Activated T-cell treated with anti-CD3 and anti-CD28 coated beads, Interleukin-2, amount 50 U/mL, for 4 hours (primary cell): ENCODE measurements around the gene NACA. TPM values are rescaled to one million over a fixed set of nuclear protein-coding genes. Genes with fewer than 3 reads are reported as not detected.
"Not testable (repeated sequence)": the region's sequence is repeated elsewhere in the genome, so short reads cannot be mapped to it uniquely, and the experiment has no call there.

ENCODE experiments used
- ATAC-seq, 2 donors: fragments of 200-7000 bp; cut with Tn5 transposase; one replicate each; pipeline ENCODE4 v1.10.0; 2021
- DNase-seq: peaks from one replicate; pipeline ENCODE4 v3.0.0-alpha.2; 2020
- H3K27me3 Mint-ChIP-seq: one replicate; pipeline ENCODE4 v1.8.0; 2021; ENCODE audit warnings: low read depth, mixed read lengths
- H3K36me3 Mint-ChIP-seq: one replicate; pipeline ENCODE4 v1.8.0; 2022; ENCODE audit warnings: mixed read lengths; ENCODE audit not compliant: insufficient read depth
- H3K4me1 Mint-ChIP-seq: one replicate; pipeline ENCODE4 v1.8.0; 2021; ENCODE audit warnings: low read depth, mixed read lengths
- H3K4me3 Mint-ChIP-seq: one replicate; pipeline ENCODE4 v1.8.0; 2021; ENCODE audit warnings: mild to moderate bottlenecking, moderate library complexity, mixed read lengths
- H3K9me3 Mint-ChIP-seq: one replicate; pipeline ENCODE4 v1.8.0; 2021; ENCODE audit warnings: mixed read lengths
- total RNA-seq, 3 donors: library from RNA; stranded (reverse); gene quantifications; one replicate each; pipeline ENCODE4 v1.2.1, GENCODE V29; 2021

NACA gene
- total RNA-seq, 3 donors from 2014 or later, result 1,078 to 1,189 (median 1,154) TPM

- ATAC-seq (peak; percentile 91 to 94), DNase-seq (peak; percentile 74)
- Mint-ChIP-seq H3K9me3 (no peaks in the 10 kb centered on the region), H3K4me1 (peaks cover 27% of the 10 kb centered on the region), H3K4me3 (peak within 1 kb of the TSS; percentile 96), H3K27me3 (no peaks in the 10 kb centered on the region), H3K36me3 (peaks cover 18% of the 10 kb centered on the region)
Measured at GRCh38 chr12:56751712-56752598, 26.9 kb upstream of the NACA start, which contains the start of gene PRIM1. Gene PRIM1 (minus strand): TSS chr12:56752323. CDS start chr12:56752298, 25 bp downstream.

- Mint-ChIP-seq H3K4me3 (peak overlapping the region; percentile 96), H3K36me3 (peaks cover 23% of the 10 kb centered on the region), H3K4me1 (peaks cover 27% of the 10 kb centered on the region)
- H3K27me3 Mint-ChIP-seq, ATAC-seq, DNase-seq, H3K9me3 Mint-ChIP-seq: not testable (repeated sequence)
Measured at GRCh38 chr12:56750596-56750995, 25.5 kb upstream of the NACA start.

GRCh38 chr12:56749853-56750252, 24.8 kb upstream of the NACA start:
- H3K4me3 Mint-ChIP-seq, result peak overlapping the region; percentile 49
- H3K27me3 Mint-ChIP-seq, result no peaks in the 10 kb centered on the region
- H3K9me3 Mint-ChIP-seq, result no peaks in the 10 kb centered on the region
- peaks cover 23% of the 10 kb centered on the region for H3K36me3 Mint-ChIP-seq
- no peak for ATAC-seq
- no peak for DNase-seq
- H3K4me1 Mint-ChIP-seq, result peaks cover 27% of the 10 kb centered on the region

- Mint-ChIP-seq H3K4me3 (no peak overlapping the region), H3K27me3 (no peaks in the 10 kb centered on the region), H3K9me3 (no peaks in the 10 kb centered on the region), H3K36me3 (peaks cover 26% of the 10 kb centered on the region), H3K4me1 (peaks cover 27% of the 10 kb centered on the region)
- DNase-seq (no peak), ATAC-seq (no peak)
Measured at GRCh38 chr12:56749359-56749758, 24.3 kb upstream of the NACA start.

- Mint-ChIP-seq H3K9me3 (no peaks in the 10 kb centered on the region), H3K27me3 (no peaks in the 10 kb centered on the region), H3K4me3 (no peak overlapping the region), H3K4me1 (peaks cover 13% of the 10 kb centered on the region), H3K36me3 (peaks cover 34% of the 10 kb centered on the region)
- ATAC-seq, result no peak
- DNase-seq, result no peak
Measured at GRCh38 chr12:56728139-56728861, 3.2 kb upstream of the NACA start.

- H3K4me3 Mint-ChIP-seq, result peak overlapping the region; percentile 99
- not testable (repeated sequence) for H3K9me3 Mint-ChIP-seq
Measured at GRCh38 chr12:56726196-56726675, 1.1 kb upstream of the NACA start.

GRCh38 chr12:56725723-56726102, 614 bp upstream of the NACA start:
- Mint-ChIP-seq H3K4me3 (peak overlapping the region; percentile 99), H3K27me3 (no peaks in the 10 kb centered on the region), H3K4me1 (peaks cover 38% of the 10 kb centered on the region), H3K9me3 (no peaks in the 10 kb centered on the region), H3K36me3 (peaks cover 42% of the 10 kb centered on the region)
- DNase-seq (no peak), ATAC-seq (no peak)

More at GRCh38 chr12:56726196-56726675, 1.1 kb upstream of the NACA start:
- H3K4me1 Mint-ChIP-seq, result peaks cover 33% of the 10 kb centered on the region
- not testable (repeated sequence) for H3K27me3 Mint-ChIP-seq, DNase-seq, ATAC-seq
- H3K36me3 Mint-ChIP-seq, result peaks cover 41% of the 10 kb centered on the region

GRCh38 chr12:56724701-56724971, 463 bp downstream of the NACA start:
- peaks cover 49% of the 10 kb centered on the region for H3K36me3 Mint-ChIP-seq
- no peak for ATAC-seq
- no peaks in the 10 kb centered on the region for H3K27me3 Mint-ChIP-seq

GRCh38 chr12:56723889-56724700, 1.0 kb downstream of the NACA start:
- ATAC-seq, result no peak
- DNase-seq, result no peak
- Mint-ChIP-seq H3K4me1 (peaks cover 54% of the 10 kb centered on the region), H3K36me3 (peaks cover 52% of the 10 kb centered on the region), H3K27me3 (no peaks in the 10 kb centered on the region), H3K9me3 (no peaks in the 10 kb centered on the region), H3K4me3 (peak overlapping the region; percentile 99)

More at GRCh38 chr12:56724701-56724971, 463 bp downstream of the NACA start:
- H3K4me3 Mint-ChIP-seq, result peak overlapping the region; percentile 99
- DNase-seq, result no peak
- no peaks in the 10 kb centered on the region for H3K9me3 Mint-ChIP-seq
- peaks cover 49% of the 10 kb centered on the region for H3K4me1 Mint-ChIP-seq

GRCh38 chr12:56723352-56723751, 1.7 kb downstream of the NACA start:
- Mint-ChIP-seq H3K27me3 (no peaks in the 10 kb centered on the region), H3K4me1 (peaks cover 60% of the 10 kb centered on the region), H3K36me3 (peaks cover 53% of the 10 kb centered on the region), H3K4me3 (peak overlapping the region; percentile 99), H3K9me3 (no peaks in the 10 kb centered on the region)
- no peak for DNase-seq
- ATAC-seq, result no peak

GRCh38 chr12:56722832-56723231, 2.3 kb downstream of the NACA start:
- Mint-ChIP-seq H3K4me1 (peaks cover 60% of the 10 kb centered on the region), H3K36me3 (peaks cover 53% of the 10 kb centered on the region), H3K27me3 (no peaks in the 10 kb centered on the region), H3K4me3 (peak overlapping the region; percentile 99), H3K9me3 (no peaks in the 10 kb centered on the region)
- no peak for DNase-seq
- ATAC-seq, result no peak

GRCh38 chr12:56721721-56722120, 3.4 kb downstream of the NACA start:
- no peak for DNase-seq
- Mint-ChIP-seq H3K27me3 (no peaks in the 10 kb centered on the region), H3K4me1 (peaks cover 64% of the 10 kb centered on the region), H3K4me3 (peak overlapping the region; percentile 99), H3K36me3 (peaks cover 55% of the 10 kb centered on the region), H3K9me3 (no peaks in the 10 kb centered on the region)
- ATAC-seq, result no peak

GRCh38 chr12:56721216-56721615, 3.9 kb downstream of the NACA start:
- DNase-seq (no peak), ATAC-seq (no peak)
- no peaks in the 10 kb centered on the region for H3K27me3 Mint-ChIP-seq
- H3K4me3 Mint-ChIP-seq, result peak overlapping the region; percentile 99
- H3K9me3 Mint-ChIP-seq, result no peaks in the 10 kb centered on the region
- peaks cover 58% of the 10 kb centered on the region for H3K36me3 Mint-ChIP-seq
- H3K4me1 Mint-ChIP-seq, result peaks cover 69% of the 10 kb centered on the region

GRCh38 chr12:56720731-56721151, 4.4 kb downstream of the NACA start:
- ATAC-seq (no peak), DNase-seq (no peak)
- H3K4me1 Mint-ChIP-seq, result peaks cover 69% of the 10 kb centered on the region
- H3K36me3 Mint-ChIP-seq, result peaks cover 62% of the 10 kb centered on the region
- no peaks in the 10 kb centered on the region for H3K27me3 Mint-ChIP-seq
- H3K9me3 Mint-ChIP-seq, result no peaks in the 10 kb centered on the region
- peak overlapping the region; percentile 99 for H3K4me3 Mint-ChIP-seq
